ENCODE data around the gene SDF2L1.

SDF2L1 gene

GRCh38 chr22:21652010-21652546 lies 10.0 kb downstream of the SDF2L1 start:
- DNase-seq (ENCODE audit: low spot score) = peak; percentile 95
- in situ Hi-C loops (cut with MboI; ENCODE audit: low sequenced_read_pairs, unreplicated experiment) = no loop called here
- TF ChIP-seq, protein P1, sequence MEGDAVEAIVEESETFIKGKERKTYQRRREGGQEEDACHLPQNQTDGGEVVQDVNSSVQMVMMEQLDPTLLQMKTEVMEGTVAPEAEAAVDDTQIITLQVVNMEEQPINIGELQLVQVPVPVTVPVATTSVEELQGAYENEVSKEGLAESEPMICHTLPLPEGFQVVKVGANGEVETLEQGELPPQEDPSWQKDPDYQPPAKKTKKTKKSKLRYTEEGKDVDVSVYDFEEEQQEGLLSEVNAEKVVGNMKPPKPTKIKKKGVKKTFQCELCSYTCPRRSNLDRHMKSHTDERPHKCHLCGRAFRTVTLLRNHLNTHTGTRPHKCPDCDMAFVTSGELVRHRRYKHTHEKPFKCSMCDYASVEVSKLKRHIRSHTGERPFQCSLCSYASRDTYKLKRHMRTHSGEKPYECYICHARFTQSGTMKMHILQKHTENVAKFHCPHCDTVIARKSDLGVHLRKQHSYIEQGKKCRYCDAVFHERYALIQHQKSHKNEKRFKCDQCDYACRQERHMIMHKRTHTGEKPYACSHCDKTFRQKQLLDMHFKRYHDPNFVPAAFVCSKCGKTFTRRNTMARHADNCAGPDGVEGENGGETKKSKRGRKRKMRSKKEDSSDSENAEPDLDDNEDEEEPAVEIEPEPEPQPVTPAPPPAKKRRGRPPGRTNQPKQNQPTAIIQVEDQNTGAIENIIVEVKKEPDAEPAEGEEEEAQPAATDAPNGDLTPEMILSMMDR (IDR thresholded peaks at IDR 0.05; ENCODE audit: borderline replicate concordance, control extremely low read depth, extremely low read depth, insufficient read depth, missing control alignments) = no peak

- no peak for DNase-seq (ENCODE audit: low spot score)
- in situ Hi-C loops (cut with MboI; ENCODE audit: low sequenced_read_pairs, unreplicated experiment) = no loop called here
- TF ChIP-seq, protein P1 (IDR thresholded peaks at IDR 0.05; ENCODE audit: borderline replicate concordance, control extremely low read depth, extremely low read depth, insufficient read depth, missing control alignments) = no peak
Observed at GRCh38 chr22:21652547-21653545, 10.7 kb downstream of the SDF2L1 start.

- TF ChIP-seq, protein P1 (IDR thresholded peaks at IDR 0.05; ENCODE audit: borderline replicate concordance, control extremely low read depth, extremely low read depth, insufficient read depth, missing control alignments) = no peak
- DNase-seq (ENCODE audit: low spot score) = no peak
- in situ Hi-C loops (cut with MboI; ENCODE audit: low sequenced_read_pairs, unreplicated experiment) = no loop called here
Observed at GRCh38 chr22:21657020-21657359, 14.9 kb downstream of the SDF2L1 start.

GRCh38 chr22:21657360-21658032 lies 15.4 kb downstream of the SDF2L1 start:
- TF ChIP-seq, protein P1 (IDR thresholded peaks at IDR 0.05; ENCODE audit: borderline replicate concordance, control extremely low read depth, extremely low read depth, insufficient read depth, missing control alignments) = peak; percentile 11
- DNase-seq (ENCODE audit: low spot score) = peak; percentile 96
- in situ Hi-C loops (cut with MboI; ENCODE audit: low sequenced_read_pairs, unreplicated experiment) = no loop called here

GRCh38 chr22:21659864-21660525 lies 17.9 kb downstream of the SDF2L1 start:
- no peak for DNase-seq (ENCODE audit: low spot score)
- TF ChIP-seq, protein P1 (IDR thresholded peaks at IDR 0.05; ENCODE audit: borderline replicate concordance, control extremely low read depth, extremely low read depth, insufficient read depth, missing control alignments) = peak; percentile 6
- in situ Hi-C loops (cut with MboI; ENCODE audit: low sequenced_read_pairs, unreplicated experiment) = no loop called here

GRCh38 chr22:21660904-21661303 lies 18.8 kb downstream of the SDF2L1 start:
- in situ Hi-C loops (cut with MboI; ENCODE audit: low sequenced_read_pairs, unreplicated experiment) = no loop called here
- TF ChIP-seq, protein P1 (IDR thresholded peaks at IDR 0.05; ENCODE audit: borderline replicate concordance, control extremely low read depth, extremely low read depth, insufficient read depth, missing control alignments) = no peak
- DNase-seq (ENCODE audit: low spot score) = no peak
